Hepatic stellate cell (primary cell): ENCODE measurements around the gene MEX3D.
A peak's percentile ranks its signal among the peaks of the same experiment; 100 is the strongest.
"Not testable (repeated sequence)": the region's sequence is repeated elsewhere in the genome, so short reads cannot be mapped to it uniquely, and the experiment has no call there.

Experiments
- DNase-seq: peaks from one replicate; pipeline ENCODE4 v3.0.0; 2011; ENCODE audit warnings: low spot score

Gene MEX3D

GRCh38 chr19:1571358-1571757, 3.2 kb upstream of the MEX3D start:
- no peak for DNase-seq

- no peak for DNase-seq
Observed at GRCh38 chr19:1570836-1571235, 2.7 kb upstream of the MEX3D start.

- DNase-seq, result no peak
Observed at GRCh38 chr19:1569997-1570396, 1.9 kb upstream of the MEX3D start.

GRCh38 chr19:1567848-1568227, 287 bp downstream of the MEX3D start:
- peak; percentile 55 for DNase-seq

- peak; percentile 71 for DNase-seq
Observed at GRCh38 chr19:1567116-1567847, 843 bp downstream of the MEX3D start.

- peak; percentile 92 for DNase-seq
Observed at GRCh38 chr19:1566392-1567115, 1.6 kb downstream of the MEX3D start.

- no peak for DNase-seq
Observed at GRCh38 chr19:1563251-1563650, 4.9 kb downstream of the MEX3D start.

- no peak for DNase-seq
Observed at GRCh38 chr19:1561236-1561842, 6.8 kb downstream of the MEX3D start.

- DNase-seq, result no peak
Observed at GRCh38 chr19:1560286-1560882, 7.7 kb downstream of the MEX3D start.

GRCh38 chr19:1558552-1558951, 9.6 kb downstream of the MEX3D start:
- DNase-seq, result no peak

GRCh38 chr19:1556390-1557070, 11.6 kb downstream of the MEX3D start:
- no peak for DNase-seq

GRCh38 chr19:1555487-1556389, 12.4 kb downstream of the MEX3D start:
- DNase-seq, result no peak

GRCh38 chr19:1554968-1555367, 13.2 kb downstream of the MEX3D start:
- DNase-seq, result no peak

- no peak for DNase-seq
Observed at GRCh38 chr19:1553415-1553814, 14.7 kb downstream of the MEX3D start.

GRCh38 chr19:1551068-1552040, 16.8 kb downstream of the MEX3D start:
- DNase-seq, result no peak

GRCh38 chr19:1549332-1549945, 18.7 kb downstream of the MEX3D start:
- no peak for DNase-seq

GRCh38 chr19:1540365-1540925, 27.7 kb downstream of the MEX3D start:
- no peak for DNase-seq

- DNase-seq, result not testable (repeated sequence)
Observed at GRCh38 chr19:1539749-1540148, 28.4 kb downstream of the MEX3D start.

GRCh38 chr19:1538978-1539377, 29.1 kb downstream of the MEX3D start:
- DNase-seq, result no peak
